ENCODE data around the gene ADGRA3. TPM values are rescaled to one million over a fixed set of nuclear protein-coding genes. Genes with fewer than 3 reads are reported as not detected.

Gene ADGRA3
- total RNA-seq, 2 donors from 2014 or later: 32.0 to 33.8 TPM

DNA sequence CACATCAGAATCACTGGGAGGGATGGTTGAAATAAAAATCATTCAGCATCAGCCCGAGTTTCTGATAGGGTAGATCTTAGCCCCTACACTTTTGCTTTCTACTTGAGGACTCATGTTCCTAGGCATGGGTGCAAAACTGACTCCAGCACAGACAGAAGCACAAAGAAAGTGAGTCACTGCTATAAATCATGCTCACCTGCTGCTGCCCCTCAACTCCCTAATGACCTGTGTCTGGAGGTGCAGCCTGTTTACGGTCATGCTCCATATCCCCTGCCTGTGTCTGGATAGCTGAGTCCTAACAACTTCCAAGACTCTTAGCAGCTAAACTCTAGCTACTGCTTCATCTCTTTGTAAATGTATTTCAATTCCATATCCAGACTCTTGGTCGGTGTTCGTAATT, 57.8 kb downstream of the ADGRA3 start:
- Histone ChIP-seq H3K9me3 (no peaks in the 10 kb centered on the region), H3K36me3 (no peaks in the 10 kb centered on the region), H3K4me1 (replicated peaks) (no peaks in the 10 kb centered on the region), H3K27me3 (replicated peaks; ENCODE audit: insufficient read depth) (no peaks in the 10 kb centered on the region), H3K4me3 (no peak overlapping the region), H3K27ac (no peak overlapping the region)
- intact Hi-C loops (cut with DNase I): no loop called here
- no peak for DNase-seq (ENCODE audit: low spot score)
- 80% methylated on average over 4 of the region's 4 CpGs for WGBS
- TF ChIP-seq POLR2AphosphoS5 (IDR thresholded peaks at IDR 0.05): no peak
- TF ChIP-seq, protein P1, sequence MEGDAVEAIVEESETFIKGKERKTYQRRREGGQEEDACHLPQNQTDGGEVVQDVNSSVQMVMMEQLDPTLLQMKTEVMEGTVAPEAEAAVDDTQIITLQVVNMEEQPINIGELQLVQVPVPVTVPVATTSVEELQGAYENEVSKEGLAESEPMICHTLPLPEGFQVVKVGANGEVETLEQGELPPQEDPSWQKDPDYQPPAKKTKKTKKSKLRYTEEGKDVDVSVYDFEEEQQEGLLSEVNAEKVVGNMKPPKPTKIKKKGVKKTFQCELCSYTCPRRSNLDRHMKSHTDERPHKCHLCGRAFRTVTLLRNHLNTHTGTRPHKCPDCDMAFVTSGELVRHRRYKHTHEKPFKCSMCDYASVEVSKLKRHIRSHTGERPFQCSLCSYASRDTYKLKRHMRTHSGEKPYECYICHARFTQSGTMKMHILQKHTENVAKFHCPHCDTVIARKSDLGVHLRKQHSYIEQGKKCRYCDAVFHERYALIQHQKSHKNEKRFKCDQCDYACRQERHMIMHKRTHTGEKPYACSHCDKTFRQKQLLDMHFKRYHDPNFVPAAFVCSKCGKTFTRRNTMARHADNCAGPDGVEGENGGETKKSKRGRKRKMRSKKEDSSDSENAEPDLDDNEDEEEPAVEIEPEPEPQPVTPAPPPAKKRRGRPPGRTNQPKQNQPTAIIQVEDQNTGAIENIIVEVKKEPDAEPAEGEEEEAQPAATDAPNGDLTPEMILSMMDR (IDR thresholded peaks at IDR 0.05): no peak

DNA sequence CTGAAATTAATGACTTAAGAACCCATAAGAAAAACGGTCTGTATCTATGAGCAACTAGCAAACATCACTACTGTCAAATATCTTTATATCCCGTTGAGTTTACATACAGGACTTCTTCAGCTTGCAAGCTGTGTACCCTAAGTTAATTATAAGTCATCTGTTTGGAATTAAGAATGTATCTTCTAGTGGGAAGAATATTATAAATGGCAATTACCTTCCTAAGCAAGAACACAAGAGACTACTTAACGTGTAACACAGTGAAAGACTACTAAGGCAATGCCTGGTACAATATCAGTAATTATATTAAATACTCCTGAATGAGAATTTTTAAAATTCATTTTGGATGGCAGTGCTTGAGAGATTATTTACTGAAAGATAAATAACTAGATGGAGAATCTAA, 58.5 kb downstream of the ADGRA3 start:
- Histone ChIP-seq H3K4me3 (no peak overlapping the region), H3K9me3 (no peaks in the 10 kb centered on the region), H3K27ac (no peak overlapping the region), H3K4me1 (replicated peaks) (no peaks in the 10 kb centered on the region), H3K27me3 (replicated peaks; ENCODE audit: insufficient read depth) (no peaks in the 10 kb centered on the region), H3K36me3 (no peaks in the 10 kb centered on the region)
- TF ChIP-seq, protein P1 (IDR thresholded peaks at IDR 0.05): no peak
- no peak for TF ChIP-seq POLR2A (IDR thresholded peaks at IDR 0.05)
- no peak for TF ChIP-seq POLR2AphosphoS5 (IDR thresholded peaks at IDR 0.05)
- intact Hi-C loops (cut with DNase I): no loop called here
- WGBS: 70% methylated on average over 3 of the region's 3 CpGs
- DNase-seq (ENCODE audit: low spot score): no peak

DNA sequence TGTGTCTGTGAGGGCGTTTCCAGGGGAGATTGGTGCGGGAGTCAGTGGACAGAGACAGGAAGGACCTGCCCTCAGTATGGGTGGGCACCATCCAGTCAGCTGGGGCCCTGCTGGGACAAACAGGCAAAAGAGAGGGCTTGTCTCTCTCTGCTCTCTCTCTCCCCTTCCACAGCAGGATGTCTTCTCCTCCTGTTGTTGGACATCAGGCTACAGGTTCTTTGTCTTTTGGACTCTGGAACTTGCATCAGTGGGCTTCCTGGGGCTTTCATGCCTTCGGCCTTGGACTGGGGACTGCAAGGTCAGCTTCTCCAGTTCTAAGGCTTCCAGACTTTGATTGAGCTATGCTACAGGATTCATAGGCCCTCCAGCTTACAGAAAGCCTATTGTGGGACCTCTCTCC, 59.6 kb downstream of the ADGRA3 start:
- no peak overlapping the region for H3K27ac ChIP-seq
- no peaks in the 10 kb centered on the region for H3K9me3 ChIP-seq
- intact Hi-C loops (cut with DNase I): no loop called here
- WGBS: 95% methylated on average over 3 of the region's 3 CpGs
- DNase-seq (ENCODE audit: low spot score): no peak
- no peak overlapping the region for H3K4me3 ChIP-seq
- TF ChIP-seq POLR2A (IDR thresholded peaks at IDR 0.05) (no peak), POLR2AphosphoS5 (IDR thresholded peaks at IDR 0.05) (no peak)
- TF ChIP-seq, protein P1 (IDR thresholded peaks at IDR 0.05): no peak
- no peaks in the 10 kb centered on the region for H3K4me1 ChIP-seq (replicated peaks)
- no peaks in the 10 kb centered on the region for H3K36me3 ChIP-seq
- H3K27me3 ChIP-seq (replicated peaks; ENCODE audit: insufficient read depth): no peaks in the 10 kb centered on the region

DNA sequence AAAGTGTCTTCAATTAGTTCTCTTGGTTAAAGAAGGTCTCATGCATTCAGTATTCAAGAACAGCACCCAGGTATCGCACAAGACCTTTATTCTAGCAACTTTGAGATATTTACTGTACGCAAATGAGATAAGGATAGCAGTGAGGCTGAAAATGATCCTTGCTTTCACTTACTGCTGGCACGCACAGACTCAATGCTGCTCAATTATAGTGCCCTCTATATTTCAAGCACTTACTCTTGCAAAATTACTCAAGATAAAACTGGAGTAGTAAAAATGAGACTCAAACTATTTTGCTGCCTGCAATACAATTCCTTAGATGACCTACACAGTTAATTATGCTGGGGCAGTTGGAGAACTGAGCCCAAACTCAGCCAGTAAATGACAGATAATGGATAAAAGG, 60.9 kb downstream of the ADGRA3 start:
- Histone ChIP-seq H3K27ac (no peak overlapping the region), H3K36me3 (no peaks in the 10 kb centered on the region), H3K4me1 (replicated peaks) (no peaks in the 10 kb centered on the region), H3K4me3 (no peak overlapping the region), H3K9me3 (no peaks in the 10 kb centered on the region), H3K27me3 (replicated peaks; ENCODE audit: insufficient read depth) (no peaks in the 10 kb centered on the region)
- TF ChIP-seq POLR2A (IDR thresholded peaks at IDR 0.05): no peak
- no peak for TF ChIP-seq POLR2AphosphoS5 (IDR thresholded peaks at IDR 0.05)
- TF ChIP-seq, protein P1 (IDR thresholded peaks at IDR 0.05): no peak
- intact Hi-C loops (cut with DNase I): no loop called here
- DNase-seq (ENCODE audit: low spot score): no peak
- WGBS: 88% methylated on average over 3 of the region's 3 CpGs

DNA sequence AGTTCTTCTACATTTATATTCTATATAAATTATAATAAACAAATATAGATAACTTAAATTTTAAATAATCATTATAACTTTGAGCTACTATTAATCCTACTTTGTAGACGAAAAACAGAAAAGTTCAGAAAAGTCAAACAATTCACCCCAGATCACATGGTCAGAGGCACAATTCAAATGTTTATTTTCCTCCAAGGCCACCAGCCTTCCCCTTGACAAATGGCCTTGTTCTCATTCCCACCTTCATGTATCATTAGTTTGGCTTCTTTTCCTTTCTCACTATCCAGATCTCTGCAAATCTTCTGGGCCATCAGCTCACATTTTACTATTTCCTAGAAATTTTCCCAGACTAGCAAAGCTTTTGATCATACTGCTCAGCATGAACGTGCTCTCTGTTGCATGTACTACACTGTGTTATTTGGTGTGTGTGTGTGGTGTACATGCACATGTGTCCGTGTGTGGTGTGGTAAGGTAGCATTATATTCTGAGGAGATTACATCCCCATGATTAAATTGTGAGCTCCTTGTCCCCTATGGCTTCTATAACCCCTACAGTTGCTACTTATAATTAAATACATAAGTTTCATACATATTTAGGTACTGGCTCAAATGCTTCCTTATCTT, 61.5 kb downstream of the ADGRA3 start:
- intact Hi-C loops (cut with DNase I): no loop called here
- no peaks in the 10 kb centered on the region for H3K4me1 ChIP-seq (replicated peaks)

More for the DNA sequence above, 61.5 kb downstream of the ADGRA3 start:
- TF ChIP-seq POLR2AphosphoS5 (IDR thresholded peaks at IDR 0.05): no peak
- no peaks in the 10 kb centered on the region for H3K27me3 ChIP-seq (replicated peaks; ENCODE audit: insufficient read depth)
- H3K9me3 ChIP-seq: no peaks in the 10 kb centered on the region
- DNase-seq (ENCODE audit: low spot score): no peak
- WGBS: 94% methylated on average over 3 of the region's 3 CpGs
- no peaks in the 10 kb centered on the region for H3K36me3 ChIP-seq
- H3K27ac ChIP-seq: no peak overlapping the region
- H3K4me3 ChIP-seq: no peak overlapping the region
